ENCODE results near the gene MPG.

MPG gene

GRCh38 chr16:83060-83603 lies 5.1 kb downstream of the MPG start:
- DNase-seq (ENCODE audit: low spot score): no peak
- no peak for FAIRE-seq

GRCh38 chr16:83781-84615 lies 6.0 kb downstream of the MPG start:
- DNase-seq (ENCODE audit: low spot score) (no peak), FAIRE-seq (no peak)

- FAIRE-seq: peak; percentile 94
Observed at GRCh38 chr16:84718-85406, 6.8 kb downstream of the MPG start.

GRCh38 chr16:85407-85782 lies 7.4 kb downstream of the MPG start:
- no peak for FAIRE-seq
- DNase-seq (ENCODE audit: low spot score): no peak

More at GRCh38 chr16:84718-85406, 6.8 kb downstream of the MPG start:
- peak; percentile 85 for DNase-seq (ENCODE audit: low spot score)

GRCh38 chr16:85865-86264 lies 7.8 kb downstream of the MPG start:
- DNase-seq (ENCODE audit: low spot score) (no peak), FAIRE-seq (no peak)

- no peak for DNase-seq (ENCODE audit: low spot score)
- FAIRE-seq: no peak
Observed at GRCh38 chr16:86483-86952, 8.5 kb downstream of the MPG start.

- DNase-seq (ENCODE audit: low spot score) (no peak), FAIRE-seq (no peak)
Observed at GRCh38 chr16:88613-89012, 10.6 kb downstream of the MPG start.

GRCh38 chr16:89391-90302 lies 11.6 kb downstream of the MPG start:
- no peak for FAIRE-seq
- no peak for DNase-seq (ENCODE audit: low spot score)

GRCh38 chr16:91484-91883 lies 13.5 kb downstream of the MPG start:
- no peak for FAIRE-seq
- no peak for DNase-seq (ENCODE audit: low spot score)

GRCh38 chr16:92431-93339 lies 14.7 kb downstream of the MPG start:
- DNase-seq (ENCODE audit: low spot score): no peak
- no peak for FAIRE-seq

GRCh38 chr16:94918-95265 lies 16.9 kb downstream of the MPG start:
- no peak for DNase-seq (ENCODE audit: low spot score)
- no peak for FAIRE-seq

GRCh38 chr16:96935-97381 lies 18.9 kb downstream of the MPG start:
- FAIRE-seq: peak; percentile 65
- peak; percentile 89 for DNase-seq (ENCODE audit: low spot score)

GRCh38 chr16:97822-98221 lies 19.8 kb downstream of the MPG start:
- FAIRE-seq (no peak), DNase-seq (ENCODE audit: low spot score) (no peak)

- DNase-seq (ENCODE audit: low spot score) (no peak), FAIRE-seq (no peak)
Observed at GRCh38 chr16:100989-101388, 23.0 kb downstream of the MPG start.

- FAIRE-seq (no peak), DNase-seq (ENCODE audit: low spot score) (no peak)
Observed at GRCh38 chr16:101586-101985, 23.6 kb downstream of the MPG start.

GRCh38 chr16:102060-102855 lies 24.2 kb downstream of the MPG start:
- FAIRE-seq (no peak), DNase-seq (ENCODE audit: low spot score) (no peak)

GRCh38 chr16:104355-104754 lies 26.3 kb downstream of the MPG start:
- FAIRE-seq (no peak), DNase-seq (ENCODE audit: low spot score) (no peak)

GRCh38 chr16:104928-105327 lies 26.9 kb downstream of the MPG start:
- FAIRE-seq: no peak
- DNase-seq (ENCODE audit: low spot score): no peak

- FAIRE-seq (no peak), DNase-seq (ENCODE audit: low spot score) (no peak)
Observed at GRCh38 chr16:105521-105920, 27.5 kb downstream of the MPG start.
